C4-2B (cell line): ENCODE results near the gene EPHA6.

Experiments
- ZFX ChIP-seq: fragments of 450-650 bp; IDR thresholded peaks from 2 replicates; pipeline ENCODE4 v1.6.1; 2017
- TF ChIP-seq, protein P1 (sequence below): fragments of 450-650 bp; conservative IDR thresholded peaks from 2 replicates; pipeline ENCODE4 v1.5.1; 2017; ENCODE audit warnings: mild to moderate bottlenecking

GRCh38 chr3:97189835-97190234, 375.4 kb downstream of the EPHA6 start:
- TF ChIP-seq, protein P1, sequence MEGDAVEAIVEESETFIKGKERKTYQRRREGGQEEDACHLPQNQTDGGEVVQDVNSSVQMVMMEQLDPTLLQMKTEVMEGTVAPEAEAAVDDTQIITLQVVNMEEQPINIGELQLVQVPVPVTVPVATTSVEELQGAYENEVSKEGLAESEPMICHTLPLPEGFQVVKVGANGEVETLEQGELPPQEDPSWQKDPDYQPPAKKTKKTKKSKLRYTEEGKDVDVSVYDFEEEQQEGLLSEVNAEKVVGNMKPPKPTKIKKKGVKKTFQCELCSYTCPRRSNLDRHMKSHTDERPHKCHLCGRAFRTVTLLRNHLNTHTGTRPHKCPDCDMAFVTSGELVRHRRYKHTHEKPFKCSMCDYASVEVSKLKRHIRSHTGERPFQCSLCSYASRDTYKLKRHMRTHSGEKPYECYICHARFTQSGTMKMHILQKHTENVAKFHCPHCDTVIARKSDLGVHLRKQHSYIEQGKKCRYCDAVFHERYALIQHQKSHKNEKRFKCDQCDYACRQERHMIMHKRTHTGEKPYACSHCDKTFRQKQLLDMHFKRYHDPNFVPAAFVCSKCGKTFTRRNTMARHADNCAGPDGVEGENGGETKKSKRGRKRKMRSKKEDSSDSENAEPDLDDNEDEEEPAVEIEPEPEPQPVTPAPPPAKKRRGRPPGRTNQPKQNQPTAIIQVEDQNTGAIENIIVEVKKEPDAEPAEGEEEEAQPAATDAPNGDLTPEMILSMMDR = no peak
- no peak for TF ChIP-seq ZFX
